Stimulated activated CD8-positive, alpha-beta memory T cell treated with anti-CD3 and anti-CD28 coated beads, Interleukin-4, amount 100 ng/mL, for 48 hours (primary cell): ENCODE results near the gene FHAD1.

Source experiments
- DNase-seq: peaks from one replicate; pipeline ENCODE4 v3.0.0-alpha.2; 2020

Gene FHAD1

GRCh38 chr1:15444468-15445389, 197.7 kb downstream of the FHAD1 start:
- no peak for DNase-seq

- DNase-seq: no peak
These were observed 198.5 kb downstream of the FHAD1 start for GRCh38 chr1:15445390-15446122.

DNA sequence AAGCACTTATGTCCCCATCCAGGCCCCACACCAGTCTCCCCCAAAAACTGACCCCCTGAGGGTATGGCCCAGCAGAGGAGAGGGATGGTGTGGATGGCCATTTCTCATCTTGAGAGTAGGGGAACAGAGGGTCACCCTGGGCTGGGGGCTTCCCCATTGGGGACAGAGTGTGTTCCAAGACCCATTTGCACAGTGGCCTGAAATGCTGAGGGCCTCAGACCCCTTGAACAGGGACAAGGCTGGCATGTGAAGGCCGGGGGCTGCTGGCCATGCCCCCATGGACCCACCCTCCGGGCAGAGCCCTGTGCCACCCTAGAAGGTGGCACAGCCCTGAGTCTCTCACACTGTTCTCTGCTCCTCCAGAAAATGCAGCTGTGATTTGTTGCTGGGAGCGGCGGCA, 199.2 kb downstream of the FHAD1 start:
- DNase-seq: no peak
